Brain microvascular endothelial cell (primary cell): Measurements from ENCODE around the gene PCED1B.

Experiments
- DNase-seq: peaks from one replicate; pipeline ENCODE4 v3.0.0-alpha.2; 2020
- H3K27ac ChIP-seq: fragments of 250-450 bp; sonication (Bioruptor Pico); 2 replicates; pipeline ENCODE4 v1.5.1; 2020; ENCODE audit warnings: mild to moderate bottlenecking, moderate library complexity
- H3K27me3 ChIP-seq: fragments of 250-450 bp; sonication (Bioruptor Pico); replicated peaks from 2 replicates; pipeline ENCODE4 v1.5.1; 2020; ENCODE audit warnings: mild to moderate bottlenecking
- H3K36me3 ChIP-seq: fragments of 250-450 bp; sonication (Bioruptor Pico); replicated peaks from 2 replicates; pipeline ENCODE4 v1.5.1; 2020; ENCODE audit warnings: mild to moderate bottlenecking
- H3K4me3 ChIP-seq: 2 replicates; pipeline ENCODE4 v1.5.1; 2011; ENCODE audit warnings: low read depth, mild to moderate bottlenecking, control low read depth, low read length, moderate library complexity
- in situ Hi-C: cut with HindIII; loops from 2 replicates; pipeline ENCODE4 v1.10.0; 2017; ENCODE audit warnings: low sequenced_read_pairs, low pct_ligation_motif_present
- TF ChIP-seq, protein P1 (sequence below): IDR thresholded peaks from 2 replicates; pipeline ENCODE4 v1.5.1; 2011; ENCODE audit warnings: low read depth, mild to moderate bottlenecking, moderate library complexity, low read length, control low read depth, inconsistent platforms; ENCODE audit errors: missing control alignments

PCED1B gene

DNA sequence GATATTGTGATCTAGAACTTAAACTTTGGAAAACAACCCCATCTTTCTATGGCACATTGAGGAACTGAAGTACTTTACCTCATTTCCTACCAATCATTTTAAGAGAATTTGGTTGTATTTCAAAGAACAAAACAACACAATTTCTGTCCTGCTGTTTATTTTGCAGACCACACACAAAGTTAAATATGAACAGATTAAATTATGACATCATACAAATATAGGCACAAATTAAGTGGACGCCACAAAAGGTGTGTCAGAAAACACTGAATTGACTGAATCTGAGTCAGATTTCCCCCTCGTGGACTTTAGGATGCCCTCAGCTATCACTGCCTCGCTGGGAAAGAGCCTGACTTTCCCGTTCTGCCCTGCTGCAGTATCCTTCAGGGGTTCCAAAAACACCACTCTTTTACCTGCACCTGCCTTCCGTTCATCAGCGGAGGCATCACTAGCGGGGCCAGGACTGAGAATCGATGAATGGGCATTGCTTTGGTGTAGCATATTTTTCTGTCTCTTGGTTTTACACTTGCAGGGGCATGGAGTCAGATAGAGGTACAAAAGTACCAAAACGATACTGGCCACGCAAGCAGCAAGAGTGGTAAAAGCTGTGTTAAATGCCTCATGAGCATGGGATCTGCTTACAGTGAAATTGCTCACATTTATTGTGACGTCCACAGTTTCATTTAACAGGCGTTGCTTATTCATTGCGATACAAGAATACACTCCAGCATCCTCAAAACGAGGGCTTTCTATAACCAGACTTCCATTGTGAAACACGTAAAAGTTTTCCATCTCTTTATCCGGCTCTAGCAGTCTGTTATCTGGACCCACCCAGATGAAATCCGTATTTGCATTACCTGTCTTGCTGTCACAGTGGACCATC is 2.0 kb upstream of the PCED1B start:
- in situ Hi-C loops, result no loop called here
- Histone ChIP-seq H3K36me3 (peaks cover 4% of the 10 kb centered on the region), H3K4me3 (peak overlapping the region; percentile 78), H3K27me3 (no peaks in the 10 kb centered on the region), H3K27ac (no peak overlapping the region)
- DNase-seq, result no peak
- TF ChIP-seq, protein P1, sequence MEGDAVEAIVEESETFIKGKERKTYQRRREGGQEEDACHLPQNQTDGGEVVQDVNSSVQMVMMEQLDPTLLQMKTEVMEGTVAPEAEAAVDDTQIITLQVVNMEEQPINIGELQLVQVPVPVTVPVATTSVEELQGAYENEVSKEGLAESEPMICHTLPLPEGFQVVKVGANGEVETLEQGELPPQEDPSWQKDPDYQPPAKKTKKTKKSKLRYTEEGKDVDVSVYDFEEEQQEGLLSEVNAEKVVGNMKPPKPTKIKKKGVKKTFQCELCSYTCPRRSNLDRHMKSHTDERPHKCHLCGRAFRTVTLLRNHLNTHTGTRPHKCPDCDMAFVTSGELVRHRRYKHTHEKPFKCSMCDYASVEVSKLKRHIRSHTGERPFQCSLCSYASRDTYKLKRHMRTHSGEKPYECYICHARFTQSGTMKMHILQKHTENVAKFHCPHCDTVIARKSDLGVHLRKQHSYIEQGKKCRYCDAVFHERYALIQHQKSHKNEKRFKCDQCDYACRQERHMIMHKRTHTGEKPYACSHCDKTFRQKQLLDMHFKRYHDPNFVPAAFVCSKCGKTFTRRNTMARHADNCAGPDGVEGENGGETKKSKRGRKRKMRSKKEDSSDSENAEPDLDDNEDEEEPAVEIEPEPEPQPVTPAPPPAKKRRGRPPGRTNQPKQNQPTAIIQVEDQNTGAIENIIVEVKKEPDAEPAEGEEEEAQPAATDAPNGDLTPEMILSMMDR, result no peak

- no peak overlapping the region for H3K27ac ChIP-seq
- H3K27me3 ChIP-seq, result no peaks in the 10 kb centered on the region
- peak overlapping the region; percentile 78 for H3K4me3 ChIP-seq
- TF ChIP-seq, protein P1, result no peak
- no peak for DNase-seq
- in situ Hi-C loops, result no loop called here
- peaks cover 4% of the 10 kb centered on the region for H3K36me3 ChIP-seq
Measured at GRCh38 chr12:47078086-47078395, 1.4 kb upstream of the PCED1B start.

GRCh38 chr12:47078733-47079467 is 521 bp upstream of the PCED1B start:
- in situ Hi-C loops, result no loop called here
- peak overlapping the region; percentile 78 for H3K4me3 ChIP-seq
- TF ChIP-seq, protein P1, result no peak
- peak overlapping the region; percentile 88 for H3K27ac ChIP-seq
- H3K36me3 ChIP-seq, result peaks cover 4% of the 10 kb centered on the region
- H3K27me3 ChIP-seq, result no peaks in the 10 kb centered on the region
- no peak for DNase-seq

GRCh38 chr12:47079981-47080724 is 732 bp downstream of the PCED1B start:
- in situ Hi-C loops, result no loop called here
- Histone ChIP-seq H3K27me3 (no peaks in the 10 kb centered on the region), H3K4me3 (peak overlapping the region; percentile 78), H3K27ac (peak overlapping the region; percentile 88), H3K36me3 (peaks cover 4% of the 10 kb centered on the region)
- TF ChIP-seq, protein P1, result no peak
- peak; percentile 61 for DNase-seq

DNA sequence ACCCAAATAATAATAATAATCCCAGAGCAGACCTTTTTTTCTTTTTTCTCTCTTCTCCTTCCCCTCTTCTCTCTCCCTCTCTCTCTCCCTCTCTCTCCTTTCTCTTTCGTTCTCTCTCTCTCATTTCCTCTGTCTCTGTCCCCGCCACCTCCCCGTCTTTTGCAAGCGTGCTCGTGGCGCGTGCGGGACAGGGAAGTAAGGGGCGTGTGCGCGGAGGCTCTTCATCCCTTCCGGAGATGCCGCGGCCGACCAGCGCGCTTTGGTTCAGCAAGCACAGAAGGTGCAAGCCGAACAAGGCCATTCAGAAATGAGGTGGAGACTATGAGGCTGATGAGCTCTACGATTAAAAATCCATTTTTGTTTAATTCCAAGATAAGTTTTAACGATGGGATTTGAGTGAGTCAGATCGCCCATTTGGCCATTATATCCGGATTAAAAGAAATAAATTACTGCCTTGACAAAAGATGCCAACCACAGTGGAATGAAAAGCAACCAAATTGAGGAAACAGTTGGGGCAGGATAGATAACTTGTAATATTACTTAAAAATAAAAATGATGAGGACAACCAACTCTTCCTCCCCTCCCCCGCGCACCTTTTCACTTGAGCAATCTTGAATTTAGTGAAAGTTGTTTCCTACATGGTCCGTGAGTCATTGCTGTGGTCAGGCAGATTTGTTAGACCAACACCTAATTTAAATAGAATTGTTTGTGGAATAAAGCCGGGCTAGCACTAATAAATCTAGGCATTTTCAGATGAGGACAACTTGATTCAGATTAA is 1.5 kb downstream of the PCED1B start:
- TF ChIP-seq, protein P1, result no peak
- peaks cover 4% of the 10 kb centered on the region for H3K36me3 ChIP-seq
- H3K27me3 ChIP-seq, result no peaks in the 10 kb centered on the region
- H3K4me3 ChIP-seq, result peak overlapping the region; percentile 78
- in situ Hi-C loops, result no loop called here
- H3K27ac ChIP-seq, result peak overlapping the region; percentile 88
- DNase-seq, result peak; percentile 70
